K562 (cell line): ENCODE data around the gene CLCF1. TPM values are rescaled to one million over a fixed set of nuclear protein-coding genes. Genes with fewer than 3 reads are reported as not detected.

ENCODE experiments used
- ARID1B ChIP-seq: fragments of 450-650 bp; IDR thresholded peaks from 2 replicates; pipeline ENCODE4 v1.6.1; 2016; ENCODE audit warnings: antibody characterized with exemption, mild to moderate bottlenecking, inconsistent platforms
- CCNT2 ChIP-seq: IDR thresholded peaks from 2 replicates; pipeline ENCODE4 v1.6.1; 2011; ENCODE audit warnings: borderline replicate concordance, low read depth, mild to moderate bottlenecking, moderate library complexity, mixed read lengths, low read length; ENCODE audit not compliant: insufficient read length; ENCODE audit errors: extremely low read depth
- DACH1 ChIP-seq: fragments of 450-650 bp; IDR thresholded peaks from 2 replicates; pipeline ENCODE4 v1.6.1; 2018; ENCODE audit not compliant: partially characterized antibody
- E2F3 ChIP-seq: fragments of 250-450 bp; sonication (Bioruptor Pico); IDR thresholded peaks from 2 replicates; pipeline ENCODE4 v1.4.0; 2020; ENCODE audit warnings: mild to moderate bottlenecking
- GABPB2 ChIP-seq: fragments of 250-450 bp; sonication (Bioruptor Pico); conservative IDR thresholded peaks from 2 replicates; pipeline ENCODE4 v1.5.1; 2021; ENCODE audit warnings: mild to moderate bottlenecking
- JUN ChIP-seq, 2 experiments: sonication (generic) in 1 of 2; formaldehyde crosslinking in 1 of 2; IDR thresholded peaks; 2 replicates each; pipeline versions ENCODE4 v1.6.1 to v1.8.0; 2012 to 2022; ENCODE audit warnings: borderline replicate concordance in 2 of 2, mild to moderate bottlenecking in 2 of 2, improper control_type of control experiment in 1 of 2, low read depth in 1 of 2, low read length in 1 of 2, missing genetic modification reagents in 1 of 2
- KDM2B ChIP-seq: fragments of 250-450 bp; sonication (Bioruptor Pico); IDR thresholded peaks from 2 replicates; pipeline ENCODE4 v1.8.0; 2021; ENCODE audit warnings: mild to moderate bottlenecking, moderate library complexity
- MEIS2 ChIP-seq: fragments of 450-650 bp; IDR thresholded peaks from 2 replicates; pipeline ENCODE4 v1.6.1; 2014; ENCODE audit warnings: mild to moderate bottlenecking; ENCODE audit not compliant: partially characterized antibody
- RBM25 ChIP-seq: fragments of 200-400 bp; formaldehyde crosslinking; IDR thresholded peaks from 2 replicates; pipeline ENCODE4 v1.6.1; 2018; ENCODE audit warnings: low read length, low read depth, moderate library complexity; ENCODE audit not compliant: severe bottlenecking
- SREBF1 ChIP-seq: fragments of 150-350 bp; IDR thresholded peaks from 2 replicates; pipeline ENCODE4 v1.6.1; 2014; ENCODE audit warnings: antibody characterized with exemption, low read depth, low read length, borderline replicate concordance
- ZNF239 ChIP-seq: fragments of 250-450 bp; sonication (Bioruptor Pico); IDR thresholded peaks from 2 replicates; pipeline ENCODE4 v1.4.0; 2020; ENCODE audit warnings: mild to moderate bottlenecking
- ZNF282 ChIP-seq: sonication (generic); formaldehyde crosslinking; IDR thresholded peaks from 2 replicates; pipeline ENCODE4 v1.8.1; 2023; ENCODE audit warnings: missing genetic modification reagents
- ZNF668 ChIP-seq: fragments of 250-450 bp; sonication (Bioruptor Pico); IDR thresholded peaks from 2 replicates; pipeline ENCODE4 v1.8.0; 2022; ENCODE audit warnings: mild to moderate bottlenecking, inconsistent platforms
- polyA plus RNA-seq, 8 experiments: library from polyadenylated mRNA; depleted of rRNA in 4 of 8; stranded (reverse) in 5 of 8; unstranded in 3 of 8; fragments of >200 nt; fragmentation: Nextera tagmentation in 2 of 8; fragmentation: Illumina TruSeq in 1 of 8; extraction: Ambion mirVana in 2 of 8; extraction: Trizol in 1 of 8; gene quantifications; 2 replicates each; pipeline versions ENCODE4 v1.2.1 to v1.2.3, GENCODE V29; 2011 to 2014; ENCODE audit warnings: inconsistent platforms in 1 of 8, missing spikeins in 1 of 8
- total RNA-seq, 7 experiments: library from RNA; depleted of rRNA in 6 of 7; stranded (reverse); fragments of >200 nt in 6 of 7; fragmentation: Illumina TruSeq in 2 of 7; extraction: Trizol in 2 of 7; gene quantifications; 2 replicates each; pipeline versions ENCODE4 v1.2.1 to v1.2.3, GENCODE V29; 2011 to 2021; ENCODE audit warnings: low replicate concordance in 1 of 7
- TF ChIP-seq, protein P1 (sequence below): fragments of 250-450 bp; sonication (Bioruptor Pico); IDR thresholded peaks from 2 replicates; pipeline ENCODE4 v1.4.0; 2020; ENCODE audit warnings: borderline replicate concordance
- TF ChIP-seq, protein P2 (sequence below): fragments of 250-450 bp; sonication (Bioruptor Pico); IDR thresholded peaks from 2 replicates; pipeline ENCODE4 v1.8.0; 2021; ENCODE audit warnings: moderate library complexity, mild to moderate bottlenecking, inconsistent platforms
- TF ChIP-seq, protein P3 (sequence below), 2 experiments: fragments of 450-650 bp; conservative IDR thresholded peaks; 2 replicates each; pipeline ENCODE4 v1.6.1; 2017; ENCODE audit warnings: mild to moderate bottlenecking in 2 of 2, moderate library complexity in 2 of 2

CLCF1 gene
- total and polyA plus RNA-seq, 9 of the 15 experiments (the other 6 are each of a cell fraction or from before 2014, with no cell fraction given) = 0.49 to 5.8 (median 3.0) TPM

DNA sequence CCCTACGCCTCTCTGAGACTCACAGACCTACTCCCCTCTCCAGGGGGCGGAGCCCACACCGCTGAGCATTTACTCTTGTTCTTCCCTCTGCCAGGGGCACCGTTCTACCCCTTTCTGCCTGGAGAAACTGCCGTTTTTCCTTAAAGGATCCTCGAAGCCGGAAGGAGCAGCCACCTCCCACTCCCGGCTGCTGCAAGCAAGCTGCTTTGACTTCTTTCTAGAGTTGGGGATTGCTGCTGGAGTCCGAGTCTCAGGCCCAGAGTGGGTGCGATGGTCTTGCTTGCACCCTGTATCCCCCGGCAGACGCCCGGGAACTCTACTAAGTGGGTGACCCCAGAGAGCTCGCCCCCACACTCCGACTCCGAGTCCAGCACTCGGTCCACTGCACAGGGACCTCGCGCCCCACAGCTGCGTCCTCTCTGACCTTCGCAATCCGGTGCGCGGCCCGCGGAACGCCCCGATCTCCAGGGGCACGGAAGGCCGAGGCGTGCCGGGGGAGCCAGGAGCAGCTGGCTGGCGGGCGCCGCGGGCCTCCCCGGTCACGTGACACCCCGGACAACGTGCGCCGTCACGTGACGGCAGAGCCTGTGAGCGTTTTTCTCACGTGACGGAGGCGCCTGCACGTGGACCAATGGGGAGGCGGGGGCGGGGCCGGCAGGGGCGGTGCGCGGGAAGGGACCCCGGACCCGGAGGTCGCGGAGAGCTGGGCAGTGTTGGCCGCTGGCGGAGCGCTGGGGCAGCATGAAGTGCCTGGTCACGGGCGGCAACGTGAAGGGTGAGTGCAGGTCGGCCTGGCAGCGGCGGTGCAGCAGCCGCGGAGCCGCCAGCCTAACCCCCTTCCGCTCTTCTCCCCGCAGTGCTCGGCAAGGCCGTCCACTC is 18.1 kb upstream of the CLCF1 start, which contains the start of gene RAD9A (continued):
- TF ChIP-seq, protein P1, sequence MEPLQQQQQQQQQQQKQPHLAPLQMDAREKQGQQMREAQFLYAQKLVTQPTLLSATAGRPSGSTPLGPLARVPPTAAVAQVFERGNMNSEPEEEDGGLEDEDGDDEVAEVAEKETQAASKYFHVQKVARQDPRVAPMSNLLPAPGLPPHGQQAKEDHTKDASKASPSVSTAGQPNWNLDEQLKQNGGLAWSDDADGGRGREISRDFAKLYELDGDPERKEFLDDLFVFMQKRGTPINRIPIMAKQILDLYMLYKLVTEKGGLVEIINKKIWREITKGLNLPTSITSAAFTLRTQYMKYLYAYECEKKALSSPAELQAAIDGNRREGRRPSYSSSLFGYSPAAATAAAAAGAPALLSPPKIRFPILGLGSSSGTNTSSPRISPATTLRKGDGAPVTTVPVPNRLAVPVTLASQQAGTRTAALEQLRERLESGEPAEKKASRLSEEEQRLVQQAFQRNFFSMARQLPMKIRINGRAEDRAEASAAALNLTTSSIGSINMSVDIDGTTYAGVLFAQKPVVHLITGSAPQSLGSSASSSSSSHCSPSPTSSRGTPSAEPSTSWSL (CRISPR knock-in tag) = 0 out of 2 replicates have a peak, but pooled peaks have one; percentile 71
- peak; percentile 68; the same call in 1 of the 2 replicates for TF ChIP-seq ZNF282 (CRISPR knock-in tag)
- peak; percentile 83 for TF ChIP-seq SREBF1
- TF ChIP-seq, protein P2, sequence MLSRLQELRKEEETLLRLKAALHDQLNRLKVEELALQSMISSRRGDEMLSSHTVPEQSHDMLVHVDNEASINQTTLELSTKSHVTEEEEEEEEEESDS (CRISPR knock-in tag) = no peak
- no peak; the same call in 1 of the 2 replicates for TF ChIP-seq ZNF239 (CRISPR knock-in tag)
- TF ChIP-seq GABPB2 (CRISPR knock-in tag) = no peak
- TF ChIP-seq CCNT2 = peak; percentile 95
- TF ChIP-seq, protein P3, sequence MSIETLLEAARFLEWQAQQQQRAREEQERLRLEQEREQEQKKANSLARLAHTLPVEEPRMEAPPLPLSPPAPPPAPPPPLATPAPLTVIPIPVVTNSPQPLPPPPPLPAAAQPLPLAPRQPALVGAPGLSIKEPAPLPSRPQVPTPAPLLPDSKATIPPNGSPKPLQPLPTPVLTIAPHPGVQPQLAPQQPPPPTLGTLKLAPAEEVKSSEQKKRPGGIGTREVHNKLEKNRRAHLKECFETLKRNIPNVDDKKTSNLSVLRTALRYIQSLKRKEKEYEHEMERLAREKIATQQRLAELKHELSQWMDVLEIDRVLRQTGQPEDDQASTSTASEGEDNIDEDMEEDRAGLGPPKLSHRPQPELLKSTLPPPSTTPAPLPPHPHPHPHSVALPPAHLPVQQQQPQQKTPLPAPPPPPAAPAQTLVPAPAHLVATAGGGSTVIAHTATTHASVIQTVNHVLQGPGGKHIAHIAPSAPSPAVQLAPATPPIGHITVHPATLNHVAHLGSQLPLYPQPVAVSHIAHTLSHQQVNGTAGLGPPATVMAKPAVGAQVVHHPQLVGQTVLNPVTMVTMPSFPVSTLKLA (conservative IDR thresholded peaks at IDR 0.05) = peak; percentile 100
- no peak for TF ChIP-seq MEIS2
- TF ChIP-seq JUN (IDR thresholded peaks at IDR 0.05; ENCODE audit: borderline replicate concordance, low read depth, low read length) = peak; percentile 70; the same call in 1 of the 2 replicates
- TF ChIP-seq JUN (CRISPR knock-in tag; IDR thresholded peaks at IDR 0.05; ENCODE audit: borderline replicate concordance) = peak; percentile 65
- 0 out of 2 replicates have a peak, but pooled peaks have one; percentile 6 for TF ChIP-seq ARID1B
- peak; percentile 78 for TF ChIP-seq RBM25
- TF ChIP-seq KDM2B (CRISPR knock-in tag) = peak; percentile 62; the same call in 1 of the 2 replicates
- TF ChIP-seq E2F3 = peak; percentile 72
- peak; percentile 78 for TF ChIP-seq DACH1
- no peak for TF ChIP-seq ZNF668 (CRISPR knock-in tag)
